Heart right ventricle (tissue), 16 donors: Measurements from ENCODE around the gene AGT. TPM values are rescaled to one million over a fixed set of nuclear protein-coding genes. Genes with fewer than 3 reads are reported as not detected.
"Not testable (repeated sequence)": the region's sequence is repeated elsewhere in the genome, so short reads cannot be mapped to it uniquely, and the experiment has no call there.

ENCODE experiments used
- ATAC-seq, 8 donors: fragments of 200-7000 bp; cut with Tn5 transposase; one replicate each; pipeline ENCODE4 v1.9.1; 2020; ENCODE audit warnings: mild to moderate bottlenecking in 8 of 8, moderate library complexity in 8 of 8, moderate number of reproducible peaks in 1 of 8
- DNase-seq, 2 donors: peaks; one replicate each; pipeline ENCODE4 v3.0.0-alpha.2; 2020
- H3K27ac ChIP-seq, 10 donors: fragments of 200-600 bp; sonication (generic) in 2 of 10; one replicate each; pipeline versions ENCODE4 v1.5.0 to v1.8.0; 2020 to 2022; ENCODE audit warnings: mild to moderate bottlenecking in 3 of 10
- H3K27me3 ChIP-seq, 7 donors: fragments of 200-600 bp; one replicate each; pipeline ENCODE4 v1.8.0; 2021 to 2022; ENCODE audit warnings: mild to moderate bottlenecking in 2 of 7
- H3K36me3 ChIP-seq, 9 donors: fragments of 200-600 bp; sonication (generic) in 1 of 9; one replicate each; pipeline versions ENCODE4 v1.5.0 to v1.8.0; 2020 to 2022; ENCODE audit warnings: mild to moderate bottlenecking in 2 of 9
- H3K4me1 ChIP-seq, 9 donors: fragments of 200-600 bp; sonication (generic) in 1 of 9; one replicate each; pipeline versions ENCODE4 v1.5.0 to v1.8.0; 2020 to 2022; ENCODE audit warnings: mild to moderate bottlenecking in 4 of 9
- H3K4me3 ChIP-seq, 10 donors: fragments of 200-600 bp; sonication (generic) in 2 of 10; one replicate each; pipeline versions ENCODE4 v1.5.0 to v1.8.0; 2020 to 2022; ENCODE audit warnings: mild to moderate bottlenecking in 7 of 10, moderate library complexity in 2 of 10
- H3K9me3 ChIP-seq, 11 donors: fragments of 200-600 bp in 10 of 11; sonication (generic) in 2 of 11; one replicate each; pipeline versions ENCODE4 v1.5.0 to v1.8.0; 2013 to 2022; ENCODE audit warnings: mild to moderate bottlenecking in 2 of 11, control low read depth in 1 of 11, moderate library complexity in 1 of 11
- CTCF ChIP-seq, 9 donors: fragments of 200-600 bp; sonication (generic) in 2 of 9; IDR thresholded peaks; one replicate each; pipeline versions ENCODE4 v1.5.0 to v1.8.0; 2021 to 2022; ENCODE audit warnings: antibody characterized with exemption in 9 of 9, mild to moderate bottlenecking in 5 of 9, moderate library complexity in 1 of 9
- WGBS, 2 donors: extraction: QIAGEN DNeasy Blood & Tissue Kit; methylation state at CpG; one replicate each; pipeline ENCODE4 v1.1.7; 2013; ENCODE audit warnings: inconsistent platforms in 1 of 2; 5-methylcytosine and 5-hydroxymethylcytosine counted together
- intact Hi-C, 10 donors: fragments of 100-400 bp; cut with DNase I; formaldehyde crosslinking; loops; one replicate each; pipeline versions ENCODE4 v1.11.1 to v1.14.2; 2022
- polyA plus RNA-seq, 2 donors: library from polyadenylated mRNA; stranded (reverse); fragments of 200-250 nt; gene quantifications; one replicate each; pipeline ENCODE4 v1.2.3, GENCODE V29; 2013
- total RNA-seq, 10 donors: library from RNA; stranded (reverse); fragmentation: NEBNext Ultra II Directional in 3 of 10; extraction: Animal tissue kit (Norgen Biotek cat#: 25700) in 3 of 10; gene quantifications; one replicate each; pipeline versions ENCODE4 v1.2.1 to v1.2.4, GENCODE V29; 2021 to 2023
- donor health status: Arrhythmogenic right ventricular cardiomyopathy.
- donor health status: ischemic (EF 13 %, LVEDD 7.1; RV severe dilation, severe dysfunction).
- donor health status: healthy with polysubstance abuse.
- donor health status: DM: no; HTN: yes; CAD: no.
- donor health status: DM: no; HTN: no; CAD: no.
- donor health status: ischemic (EF 25% LVEDD 6.9; RV normal size, moderate dysfunction).
- donor health status: ischemic (EF 25% LVEDD 5.7; RV mildly dilated, moderate dysfunction).
- donor health status: healthy.
- donor health status: DM: yes; HTN: yes; CAD: no.
- donor health status: Ischemic cardiomyopathy.
- donor health status: ischemic (EF 35%, LVEDD 5.7; RV mildly dilated, moderate dysfunction).
- donor health status: nonischemic (EF 11% LVEDD 7.7; RV severe dilation, severe dysfunction).
- donor health status: DM: yes; HTN: yes; CAD: no.
- donor health status: PGD.
- donor health status: ischemic (EF 29% LVEDD 5.4; RV normal size, mild dysfunction).
- donor health status: nonischemic (EF 23%, LVEDD 6.1; RV moderate dilation, normal function).

Gene AGT
- total and polyA plus RNA-seq, 12 donors = 44.2 to 94.7 (median 63.3) TPM

GRCh38 chr1:230717251-230717650 lies 3.3 kb upstream of the AGT start:
- H3K27ac ChIP-seq = no peak overlapping the region
- ATAC-seq = no peak
- no peak for TF ChIP-seq CTCF (IDR thresholded peaks at IDR 0.05)
- H3K4me3 ChIP-seq = no peak overlapping the region
- H3K4me1 ChIP-seq = peaks cover 0 to 28% (median 13%) of the 10 kb centered on the region in 9 donors
- intact Hi-C loops = no loop called here
- peaks cover 0 to 6% (median 0%) of the 10 kb centered on the region in 11 donors for H3K9me3 ChIP-seq
- H3K27me3 ChIP-seq = no peaks in the 10 kb centered on the region
- no peaks in the 10 kb centered on the region for H3K36me3 ChIP-seq
- no peak for DNase-seq
- 76 to 77% methylated on average over 1 of the region's 1 CpG for WGBS, 2 donors

- ATAC-seq, intact Hi-C loops: not testable (repeated sequence)
- WGBS, 2 donors = 67 to 72% methylated on average over 3 of the region's 3 CpGs
Measured at GRCh38 chr1:230716453-230716852, 2.5 kb upstream of the AGT start.

GRCh38 chr1:230715510-230715909 lies 1.6 kb upstream of the AGT start:
- Histone ChIP-seq H3K27me3 (no peaks in the 10 kb centered on the region), H3K27ac (peak overlapping the region in 3 of 10 donors; percentile 27 to 89 (median 74)), H3K4me3 (no peak overlapping the region), H3K4me1 (peaks cover 0 to 41% (median 13%) of the 10 kb centered on the region in 9 donors), H3K9me3 (no peaks in the 10 kb centered on the region), H3K36me3 (peaks cover 0 to under 1% (median 0%) of the 10 kb centered on the region in 9 donors)
- intact Hi-C loops = no loop called here
- 93 to 95% methylated on average over 3 of the region's 3 CpGs for whole genome bisulfite sequencing, 2 donors
- TF ChIP-seq CTCF (IDR thresholded peaks at IDR 0.05) = no peak
- no peak for ATAC-seq
- no peak for DNase-seq

More at GRCh38 chr1:230716453-230716852, 2.5 kb upstream of the AGT start:
- not testable (repeated sequence) for H3K36me3 ChIP-seq, H3K9me3 ChIP-seq, H3K27me3 ChIP-seq, DNase-seq, H3K27ac ChIP-seq, H3K4me3 ChIP-seq
- H3K4me1 ChIP-seq = peaks cover 0 to 33% (median 13%) of the 10 kb centered on the region in 9 donors

GRCh38 chr1:230713547-230713914 lies 391 bp downstream of the AGT start:
- no peaks in the 10 kb centered on the region for H3K27me3 ChIP-seq
- peak overlapping the region; percentile 66 to 89 (median 76) for H3K27ac ChIP-seq
- peaks cover 0 to 61% (median 14%) of the 10 kb centered on the region in 9 donors for H3K4me1 ChIP-seq
- H3K9me3 ChIP-seq = no peaks in the 10 kb centered on the region
- WGBS, 2 donors = 53 to 71% methylated on average over 8 of the region's 8 CpGs
- peaks cover 0 to 18% (median 0%) of the 10 kb centered on the region in 9 donors for H3K36me3 ChIP-seq
- DNase-seq (no peak), ATAC-seq (peak in 6 of 8 donors; percentile 1 to 39 (median 26))
- intact Hi-C loops = loop anchor here in 3 of 10 donors (5.0 kb wide), 2 partner anchors 39 to 59 kb away; no protein-coding TSS in a partner anchor
- peak overlapping the region in 9 of 10 donors; percentile 26 to 63 (median 55) for H3K4me3 ChIP-seq
- no peak for TF ChIP-seq CTCF (IDR thresholded peaks at IDR 0.05)

- Histone ChIP-seq H3K27me3 (no peaks in the 10 kb centered on the region), H3K9me3 (no peaks in the 10 kb centered on the region), H3K4me1 (peaks cover 0 to 65% (median 17%) of the 10 kb centered on the region in 9 donors), H3K36me3 (peaks cover 0 to 18% (median 0%) of the 10 kb centered on the region in 9 donors), H3K4me3 (peak overlapping the region in 9 of 10 donors; percentile 26 to 63 (median 55)), H3K27ac (peak overlapping the region in 9 of 10 donors; percentile 66 to 89 (median 77))
- WGBS, 2 donors = 75 to 77% methylated on average over 7 of the region's 7 CpGs
- TF ChIP-seq CTCF (IDR thresholded peaks at IDR 0.05) = no peak
- intact Hi-C loops = loop anchor here in 3 of 10 donors (5.0 kb wide), 2 partner anchors 39 to 59 kb away; no protein-coding TSS in a partner anchor
- no peak for ATAC-seq
- DNase-seq = no peak
Measured at GRCh38 chr1:230713138-230713537, 784 bp downstream of the AGT start.
